Measurements from ENCODE around the gene OR8G5.
"Not testable (repeated sequence)": the region's sequence is repeated elsewhere in the genome, so short reads cannot be mapped to it uniquely, and the experiment has no call there.

- not testable (repeated sequence) for TF ChIP-seq BACH2, PATZ1 (CRISPR knock-in tag; IDR thresholded peaks at IDR 0.05; ENCODE audit: borderline replicate concordance)
Measured at GRCh38 chr11:124224618-124225423, 31.4 kb upstream of the OR8G5 start.

Measured in SK-N-SH treated with all-trans-retinoic acid at 6 μM for 48 hours (cell line).